Stimulated activated CD4-positive, alpha-beta T cell treated with anti-CD3 and anti-CD28 coated beads, Interleukin-1b, Interleukin-23, amount 100 ng/mL, for 48 hours (primary cell): ENCODE data around the gene PGRMC1.
"Not testable (repeated sequence)": the region's sequence is repeated elsewhere in the genome, so short reads cannot be mapped to it uniquely, and the experiment has no call there.

Source experiments
- DNase-seq: peaks from one replicate; pipeline ENCODE4 v3.0.0-alpha.2; 2020

Gene PGRMC1

DNA sequence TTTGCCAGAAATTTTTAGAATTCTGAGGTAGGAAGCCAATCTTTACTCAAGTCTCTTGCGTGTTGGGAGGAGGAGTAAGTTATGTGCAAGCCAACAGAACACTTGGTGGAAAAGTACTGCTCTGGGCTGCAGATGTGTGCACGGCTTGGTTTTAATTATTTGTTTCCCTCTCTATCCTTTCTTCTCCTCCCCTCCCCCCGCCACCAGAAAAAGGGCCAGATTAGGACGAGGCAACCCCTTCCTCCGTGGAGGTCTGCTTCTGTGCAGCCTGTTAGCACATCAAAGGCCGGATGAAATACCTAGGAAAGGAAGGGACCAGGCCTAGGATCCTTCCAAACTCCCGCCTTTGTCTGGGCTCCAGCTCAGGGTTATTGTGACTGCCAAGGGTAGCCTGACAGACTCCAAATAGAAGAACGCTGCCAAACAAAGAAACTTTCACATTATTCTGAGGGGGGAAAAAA, 1.0 kb upstream of the PGRMC1 start:
- no peak for DNase-seq

- DNase-seq = peak; percentile 16
Observed at GRCh38 chrX:119236623-119237561, 807 bp downstream of the PGRMC1 start.

DNA sequence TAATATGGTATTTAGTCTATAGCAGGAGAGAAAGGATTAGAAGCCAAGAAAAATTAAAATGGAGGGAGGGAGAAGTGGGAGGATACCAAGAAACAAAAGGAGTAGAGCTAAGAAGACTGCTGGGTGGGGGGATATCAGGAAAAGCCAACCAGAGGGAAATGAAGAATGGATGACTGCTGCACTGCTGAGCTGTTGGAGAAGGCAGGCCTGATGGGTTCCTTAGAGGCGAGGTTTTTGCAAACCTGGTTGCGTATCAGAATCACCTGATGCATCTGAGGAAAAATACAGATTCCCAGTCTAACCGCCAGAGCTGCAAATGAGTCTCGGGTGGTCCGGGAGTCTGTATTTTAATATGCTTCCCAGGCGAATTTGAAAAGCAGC, 1.5 kb downstream of the PGRMC1 start:
- DNase-seq = no peak

DNA sequence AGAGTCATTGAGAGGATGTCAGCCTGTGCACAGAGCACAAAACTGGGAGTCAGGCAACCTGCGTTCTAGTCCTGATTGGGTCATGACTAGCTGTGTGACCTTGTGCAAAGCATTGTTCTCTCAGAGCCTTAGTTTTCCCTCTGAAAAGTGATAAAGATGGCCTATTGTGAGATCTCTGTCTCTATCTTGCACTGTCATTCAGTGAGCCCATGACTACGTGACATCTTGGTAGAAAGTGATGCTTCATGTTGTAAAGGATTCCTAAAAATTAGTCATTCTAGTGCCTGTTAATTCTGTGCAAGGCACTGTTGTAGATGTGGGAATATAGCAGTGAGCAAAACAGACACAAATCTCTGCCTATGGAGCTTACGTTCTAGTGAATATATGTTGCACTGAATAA, 2.5 kb downstream of the PGRMC1 start:
- no peak for DNase-seq

DNA sequence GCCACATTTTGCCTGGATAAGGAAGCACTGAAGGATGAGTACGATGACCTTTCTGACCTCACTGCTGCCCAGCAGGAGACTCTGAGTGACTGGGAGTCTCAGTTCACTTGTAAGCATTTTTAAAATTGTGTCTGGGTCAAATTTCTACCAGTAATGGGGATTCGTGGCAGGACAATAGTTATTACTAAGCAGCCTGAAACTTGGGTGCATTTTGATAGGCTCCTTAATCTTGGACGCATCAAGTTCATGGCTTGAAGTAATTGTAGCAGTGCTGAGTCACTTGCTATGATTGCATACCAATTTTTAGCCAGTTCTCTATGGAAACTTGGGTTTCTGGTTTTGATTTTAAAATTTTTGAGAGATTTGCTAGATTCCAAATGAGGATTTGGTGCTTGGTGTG, 4.3 kb downstream of the PGRMC1 start:
- no peak for DNase-seq

- no peak for DNase-seq
Observed at GRCh38 chrX:119247702-119248101, 11.6 kb downstream of the PGRMC1 start.

GRCh38 chrX:119249891-119250290, 13.8 kb downstream of the PGRMC1 start:
- DNase-seq = no peak

DNA sequence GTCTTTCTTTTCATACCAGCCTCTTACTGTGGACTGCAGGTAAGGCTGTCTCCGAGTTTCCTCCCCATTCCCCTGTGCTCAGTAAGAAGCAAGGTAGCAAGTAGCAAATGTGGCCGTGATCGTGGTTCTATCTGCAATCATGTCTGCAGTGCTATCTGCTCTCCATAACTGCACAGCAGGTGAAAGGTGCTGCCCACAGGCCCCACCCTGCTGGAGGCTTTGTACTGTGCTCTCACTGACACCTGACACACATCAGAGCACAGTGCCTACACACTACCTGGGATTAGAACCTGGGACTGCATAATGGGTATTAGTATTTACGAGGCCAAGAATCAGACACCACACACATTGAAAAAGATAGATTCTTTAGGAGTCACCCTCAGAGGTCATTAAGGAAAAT, 15.3 kb downstream of the PGRMC1 start:
- DNase-seq = no peak

DNA sequence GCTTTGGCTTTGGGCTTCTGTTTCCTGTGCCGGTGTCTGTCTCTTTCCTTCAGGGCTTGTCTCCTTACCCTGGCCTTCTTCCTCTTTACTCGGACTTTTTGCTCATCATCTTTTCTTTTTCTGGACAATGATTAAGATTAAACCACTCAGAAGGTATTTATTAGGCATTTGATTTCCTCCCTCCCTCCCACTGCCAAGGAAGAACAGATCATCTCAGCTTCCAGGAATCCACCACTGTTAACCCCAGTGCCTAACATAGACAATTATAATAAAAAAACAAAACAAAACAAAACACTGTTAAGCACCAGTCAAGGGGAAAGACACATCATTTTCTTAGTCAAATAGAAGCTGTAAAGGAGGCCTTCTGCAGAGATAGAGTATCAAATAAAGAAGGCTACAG, 16.6 kb downstream of the PGRMC1 start:
- DNase-seq = no peak

DNA sequence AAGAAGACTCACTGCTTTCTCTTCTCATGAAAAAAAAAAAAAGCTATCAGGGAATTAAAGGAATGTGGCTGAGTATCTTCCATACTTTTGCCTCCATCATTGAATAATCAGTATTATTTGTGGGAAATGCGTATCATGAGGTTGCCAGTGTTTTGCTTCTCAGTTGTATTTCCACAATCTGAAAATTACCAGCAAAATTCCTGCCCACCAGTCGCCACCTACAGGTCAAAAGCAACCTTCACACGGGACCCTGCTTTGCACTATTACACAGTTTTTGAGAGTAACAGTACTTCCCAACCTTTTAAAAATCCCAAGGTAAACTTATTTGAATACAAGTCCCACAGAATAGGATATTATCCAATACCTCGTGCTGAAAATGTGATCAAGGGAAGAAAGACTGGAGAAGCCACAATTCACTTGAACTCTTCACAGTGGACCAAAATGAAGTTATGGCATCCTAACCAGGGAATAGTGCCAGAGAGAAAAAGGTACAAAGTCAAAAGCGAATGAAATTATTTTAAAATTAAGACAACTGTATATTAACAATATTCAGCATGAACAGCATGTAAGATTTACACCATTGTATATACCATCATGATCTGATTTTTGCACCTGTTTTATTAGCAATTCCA, 30.4 kb downstream of the PGRMC1 start:
- no peak for DNase-seq

DNA sequence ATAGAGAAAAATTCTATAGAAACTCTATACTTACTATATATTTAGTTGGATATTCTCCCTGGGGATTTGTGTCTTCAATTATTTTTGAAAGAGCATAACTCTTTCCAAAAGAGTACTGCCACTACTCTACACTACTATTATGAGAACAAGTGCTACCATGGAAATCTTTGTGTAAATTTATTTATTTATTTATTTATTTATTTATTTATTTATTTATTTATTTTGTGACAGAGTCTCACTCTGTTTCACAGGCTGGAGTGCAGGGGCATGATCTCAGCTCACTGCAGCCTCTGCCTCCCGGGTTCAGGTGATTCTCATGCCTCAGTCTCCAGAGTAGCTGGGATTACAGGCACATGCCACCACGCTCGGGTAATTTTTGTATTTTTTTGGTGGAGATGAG, 31.0 kb downstream of the PGRMC1 start:
- not testable (repeated sequence) for DNase-seq

- no peak for DNase-seq
Observed at GRCh38 chrX:119272882-119273419, 36.9 kb downstream of the PGRMC1 start.

DNA sequence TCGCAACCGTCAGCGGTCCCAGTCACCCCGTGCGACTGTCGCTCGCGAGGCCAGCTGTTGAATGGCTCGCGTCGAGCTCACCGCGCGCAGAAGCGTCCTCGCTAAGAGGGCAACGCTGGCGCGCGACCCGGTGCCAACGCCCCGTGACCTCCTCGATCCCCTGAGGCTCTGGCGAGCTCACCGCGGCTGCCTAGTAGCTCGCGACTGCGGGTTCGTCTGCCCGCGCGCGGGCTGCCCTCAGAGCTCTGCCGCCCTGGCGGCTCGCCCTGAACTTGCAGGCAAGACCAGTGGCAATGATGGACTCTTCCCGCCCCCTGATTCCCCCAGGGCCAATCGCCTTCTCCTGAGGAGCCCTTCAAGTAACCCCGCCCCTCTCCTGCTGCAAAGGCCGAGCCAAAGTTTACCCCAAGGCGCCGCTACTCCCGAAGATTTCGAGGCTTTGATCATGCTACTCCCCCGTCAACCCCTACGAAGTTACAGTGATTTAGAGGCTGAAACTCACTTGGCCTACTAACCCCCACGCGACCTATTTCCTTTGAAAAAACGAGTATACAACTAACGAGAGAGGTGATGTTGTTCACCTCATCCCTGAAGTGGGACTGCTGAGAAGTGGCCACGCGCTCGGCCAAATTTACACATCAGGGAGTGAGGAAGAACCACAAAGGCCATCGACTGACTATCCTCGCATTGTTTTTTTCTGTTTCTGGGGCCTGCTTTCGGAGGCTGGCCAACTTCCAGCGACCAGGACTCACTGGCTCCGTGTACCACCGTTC, 37.5 kb downstream of the PGRMC1 start:
- peak; percentile 65 for DNase-seq

DNA sequence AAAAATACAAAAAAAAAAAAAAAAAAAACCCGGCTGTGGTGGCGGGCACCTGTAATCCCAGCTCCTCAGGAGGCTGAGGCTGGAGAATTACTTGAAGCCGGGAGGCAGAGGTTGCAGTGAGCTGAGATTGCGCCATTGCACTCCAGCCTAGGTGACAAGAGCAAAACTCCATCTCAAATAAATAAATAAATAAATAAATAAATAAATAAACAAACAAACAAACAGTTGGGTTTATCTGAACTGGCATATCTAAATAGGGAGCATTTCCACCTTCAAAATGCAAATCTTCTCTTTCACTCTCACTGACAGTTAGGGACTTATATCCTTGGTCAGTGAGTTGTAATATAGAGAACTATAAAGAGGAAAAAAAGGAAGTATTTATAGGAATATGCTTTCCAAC, 46.3 kb downstream of the PGRMC1 start:
- DNase-seq = not testable (repeated sequence)

- no peak for DNase-seq
Observed at GRCh38 chrX:119288890-119289393, 52.9 kb downstream of the PGRMC1 start.

DNA sequence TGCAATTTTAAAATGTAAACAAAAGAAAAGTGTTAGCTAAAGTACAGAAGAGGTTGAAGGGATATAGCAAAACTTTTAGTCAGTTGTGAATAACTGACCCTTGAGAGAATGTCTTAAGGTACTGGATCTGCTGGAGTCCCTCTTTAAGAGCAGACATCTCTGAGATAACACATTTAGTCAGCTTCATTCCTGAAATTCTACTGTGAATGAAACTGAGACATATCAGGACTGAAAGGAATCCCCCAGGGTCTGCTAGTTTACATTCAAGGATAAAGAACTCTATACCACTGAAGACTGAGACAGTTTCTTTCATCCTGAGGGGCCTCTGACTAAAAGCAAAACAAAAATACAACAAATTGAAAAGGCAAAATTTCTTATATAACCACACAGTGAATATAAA, 54.4 kb downstream of the PGRMC1 start:
- no peak for DNase-seq

DNA sequence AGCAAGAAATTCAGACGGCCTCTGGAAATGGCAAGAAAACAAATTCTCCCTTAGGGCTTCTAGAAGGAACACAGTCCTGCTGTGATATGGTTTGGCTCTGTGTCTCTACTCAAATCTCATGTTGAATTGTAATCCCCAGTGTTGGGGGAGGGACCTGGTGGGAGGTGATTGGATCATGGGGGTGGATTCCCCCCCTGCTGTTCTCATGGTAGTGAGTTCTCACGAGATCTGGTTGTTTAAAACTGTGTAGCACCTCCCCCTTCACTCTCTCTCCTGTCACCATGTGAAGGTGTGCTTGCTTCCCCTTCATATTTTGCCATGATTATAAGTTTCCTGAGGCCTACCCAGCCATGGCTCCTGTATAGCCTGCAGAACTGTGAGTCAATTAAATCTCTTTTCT, 55.2 kb downstream of the PGRMC1 start:
- DNase-seq = not testable (repeated sequence)

DNA sequence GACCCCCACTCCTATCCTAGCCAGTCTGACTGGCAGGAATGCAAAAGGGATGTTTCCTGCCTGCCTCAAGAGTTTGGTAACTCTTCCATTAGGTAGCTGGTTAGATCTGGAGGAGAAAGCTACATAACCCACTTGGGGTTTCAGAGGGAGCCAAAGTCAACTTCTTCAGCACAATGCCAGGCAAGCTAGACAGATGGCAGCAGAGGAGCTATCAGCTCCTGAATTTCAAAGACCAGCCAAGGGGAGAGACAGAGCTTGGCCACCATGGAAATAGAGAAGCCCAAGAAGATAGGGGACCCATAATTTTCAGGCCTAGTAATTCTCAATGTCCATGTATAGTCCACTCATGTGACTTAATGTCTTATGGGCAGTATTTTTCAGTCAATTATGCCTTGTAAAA, 56.4 kb downstream of the PGRMC1 start:
- no peak for DNase-seq
